ENCODE results near the gene TTK.
"Not testable (repeated sequence)": the region's sequence is repeated elsewhere in the genome, so short reads cannot be mapped to it uniquely, and the experiment has no call there.

The TTK gene

GRCh38 chr6:80021131-80021530, 16.7 kb downstream of the TTK start:
- DNase-seq (ENCODE audit: low read depth in 2 of 3, low spot score in 2 of 3), result no peak

GRCh38 chr6:80021591-80021990, 17.1 kb downstream of the TTK start:
- DNase-seq (ENCODE audit: low read depth in 2 of 3, low spot score in 2 of 3), result no peak

GRCh38 chr6:80022803-80023202, 18.4 kb downstream of the TTK start:
- no peak for DNase-seq (ENCODE audit: low read depth in 2 of 3, low spot score in 2 of 3)

- DNase-seq (ENCODE audit: low read depth in 2 of 3, low spot score in 2 of 3), result no peak
These were observed 24.1 kb downstream of the TTK start for GRCh38 chr6:80028589-80028988.

GRCh38 chr6:80029470-80029869, 25.0 kb downstream of the TTK start:
- no peak for DNase-seq (ENCODE audit: low read depth in 2 of 3, low spot score in 2 of 3)

DNA sequence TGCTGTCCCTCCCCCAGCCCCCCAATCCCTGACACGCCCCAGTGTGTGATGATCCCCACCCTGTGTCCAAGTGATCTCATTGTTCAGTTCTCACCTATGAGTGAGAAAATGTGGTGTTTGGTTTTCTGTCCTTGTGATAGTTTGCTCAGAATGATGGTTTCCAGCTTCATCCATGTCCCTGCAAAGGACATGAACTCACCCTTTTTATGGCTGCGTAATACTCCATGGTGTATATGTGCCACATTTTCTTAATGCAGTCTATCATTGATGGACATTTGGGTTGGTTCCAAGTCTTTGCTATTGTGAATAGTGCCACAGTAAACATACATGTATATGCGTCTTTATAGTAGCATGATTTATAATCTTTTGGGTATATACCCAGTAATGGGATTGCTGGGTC, 43.8 kb downstream of the TTK start:
- DNase-seq (ENCODE audit: low read depth in 2 of 3, low spot score in 2 of 3), result not testable (repeated sequence)

DNA sequence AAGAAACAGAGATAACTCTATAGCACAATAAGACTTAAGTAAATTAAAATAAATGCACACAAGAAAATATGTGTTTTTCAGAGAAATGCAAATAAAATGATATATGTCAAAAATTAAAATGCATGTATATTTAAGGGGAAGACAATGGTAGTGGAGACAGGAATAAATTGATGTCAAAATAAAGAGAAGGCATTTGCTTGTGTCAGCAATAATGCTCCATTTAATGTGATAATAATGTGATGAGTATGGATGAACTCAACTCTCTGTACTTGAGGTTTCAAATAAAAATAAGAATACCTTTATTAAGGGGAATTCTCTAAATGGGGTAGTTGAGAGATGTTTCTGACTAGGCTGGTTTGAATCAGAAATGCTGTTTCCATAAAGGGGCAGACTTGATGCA, 56.3 kb downstream of the TTK start:
- DNase-seq (ENCODE audit: low read depth in 2 of 3, low spot score in 2 of 3), result no peak

DNA sequence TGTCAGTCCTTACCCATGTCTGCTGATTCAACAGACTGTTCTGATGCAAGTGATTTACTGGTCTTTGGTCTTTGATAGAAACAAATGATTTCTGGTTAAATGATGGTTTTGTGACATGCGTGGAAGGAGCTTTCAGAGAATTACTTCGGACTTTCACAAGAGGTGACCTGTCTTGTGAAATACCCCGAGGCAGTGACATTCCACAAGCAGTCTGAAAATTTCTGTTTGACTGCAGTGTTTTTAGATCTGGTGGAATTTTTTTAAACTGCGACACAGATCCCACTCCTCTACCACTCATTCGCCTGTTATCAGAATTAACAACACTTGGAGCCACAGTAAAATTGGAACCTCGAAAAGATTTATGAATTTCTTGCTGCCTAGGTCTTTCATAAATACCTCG, 63.7 kb downstream of the TTK start:
- DNase-seq (ENCODE audit: low read depth in 2 of 3, low spot score in 2 of 3), result not testable (repeated sequence)

- DNase-seq (ENCODE audit: low read depth in 2 of 3, low spot score in 2 of 3), result not testable (repeated sequence)
These were observed 66.0 kb downstream of the TTK start for GRCh38 chr6:80070431-80070830.

GRCh38 chr6:80077067-80077466, 72.6 kb downstream of the TTK start:
- no peak for DNase-seq (ENCODE audit: low read depth in 2 of 3, low spot score in 2 of 3)

- no peak for DNase-seq (ENCODE audit: low read depth in 2 of 3, low spot score in 2 of 3)
These were observed 84.2 kb downstream of the TTK start for GRCh38 chr6:80088637-80089036.

- DNase-seq (ENCODE audit: low read depth in 2 of 3, low spot score in 2 of 3), result no peak
These were observed 87.1 kb downstream of the TTK start for GRCh38 chr6:80091506-80091905.
